Embryonic facial prominence (tissue), 1 donor: ENCODE results near the gene ERF.

Experiments
- DNase-seq: peaks from one replicate; pipeline ENCODE4 v3.0.0-alpha.2; 2016; ENCODE audit errors: extremely low spot score

ERF gene

DNA sequence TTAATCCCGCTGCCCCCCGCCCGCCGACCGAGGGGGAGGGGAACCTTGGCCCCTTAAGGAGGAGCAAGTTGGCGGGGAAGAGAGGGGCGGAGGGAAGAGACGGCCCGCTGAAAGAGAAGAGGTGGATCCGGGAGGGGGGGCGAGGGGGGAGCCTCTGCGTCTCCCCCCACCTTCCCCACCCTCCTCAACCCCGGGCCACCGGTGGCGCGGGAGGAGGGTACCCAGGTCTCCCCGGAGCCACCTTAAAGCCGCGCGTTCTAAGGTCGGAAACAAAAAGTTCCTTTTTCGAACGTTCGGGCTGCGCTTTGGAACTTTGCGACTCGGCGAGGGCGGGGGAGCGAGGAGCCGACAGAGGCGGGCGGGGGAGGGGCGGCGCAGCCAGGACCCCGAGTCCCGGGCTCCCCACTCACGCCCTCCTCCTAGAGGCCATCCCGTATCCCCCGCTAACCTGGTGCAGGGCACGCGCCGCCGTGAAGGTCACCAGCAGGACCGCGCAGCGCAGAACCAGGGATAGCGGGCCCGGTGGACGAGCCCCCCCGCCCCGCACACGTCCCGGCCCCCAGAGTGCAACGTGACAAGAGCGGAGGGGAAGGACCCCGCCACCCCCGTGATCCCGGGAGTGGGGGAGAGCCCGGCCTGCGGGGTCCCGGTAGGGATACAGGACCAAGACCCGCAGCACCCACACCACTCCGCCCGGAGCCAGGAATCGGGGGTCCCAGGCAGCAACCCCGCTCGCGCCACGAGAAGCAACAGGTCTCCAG lies 659 bp downstream of the ERF start:
- peak; percentile 55 for DNase-seq

DNA sequence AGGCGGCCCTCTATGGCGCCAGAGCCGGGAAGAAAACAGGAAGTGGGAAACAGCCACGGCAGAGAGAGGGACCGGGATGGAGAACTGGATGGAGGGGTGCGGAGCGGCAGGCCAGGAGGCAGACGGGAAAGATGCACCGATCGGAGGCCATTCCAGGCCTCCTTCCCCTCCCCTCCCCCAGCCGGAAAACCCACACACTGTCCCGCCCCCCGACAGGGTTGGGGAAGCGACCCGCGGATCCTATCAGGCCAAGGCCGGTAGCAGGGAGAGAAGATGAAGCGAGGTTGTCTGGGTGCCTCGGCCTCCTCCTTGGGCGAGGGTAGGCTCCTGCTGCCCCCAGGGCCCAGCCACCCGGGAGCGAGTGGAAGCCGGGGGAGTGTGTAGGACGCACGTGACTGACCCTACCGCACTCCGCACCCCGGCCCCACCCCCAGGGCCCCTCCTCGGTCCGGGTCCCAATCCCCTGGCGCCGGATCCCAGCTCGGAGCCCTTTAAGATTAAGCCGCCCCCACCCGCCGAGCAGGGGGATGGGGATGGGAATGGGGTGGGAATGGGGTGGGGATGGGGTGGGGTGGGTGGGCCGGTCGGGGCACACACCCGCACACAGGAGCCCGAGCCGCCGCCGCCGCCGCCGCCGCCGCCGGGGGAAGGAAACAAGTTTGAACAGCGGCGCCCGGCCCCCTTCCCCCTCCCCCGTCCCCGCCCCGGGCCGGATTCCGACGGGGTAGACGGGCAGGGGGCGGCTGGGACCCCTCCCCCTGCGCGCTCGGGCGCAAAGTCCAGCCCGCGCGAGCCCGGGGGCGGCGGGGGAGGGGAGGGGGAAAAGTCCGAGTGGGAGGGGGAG lies 1.5 kb downstream of the ERF start:
- DNase-seq = peak; percentile 47

DNA sequence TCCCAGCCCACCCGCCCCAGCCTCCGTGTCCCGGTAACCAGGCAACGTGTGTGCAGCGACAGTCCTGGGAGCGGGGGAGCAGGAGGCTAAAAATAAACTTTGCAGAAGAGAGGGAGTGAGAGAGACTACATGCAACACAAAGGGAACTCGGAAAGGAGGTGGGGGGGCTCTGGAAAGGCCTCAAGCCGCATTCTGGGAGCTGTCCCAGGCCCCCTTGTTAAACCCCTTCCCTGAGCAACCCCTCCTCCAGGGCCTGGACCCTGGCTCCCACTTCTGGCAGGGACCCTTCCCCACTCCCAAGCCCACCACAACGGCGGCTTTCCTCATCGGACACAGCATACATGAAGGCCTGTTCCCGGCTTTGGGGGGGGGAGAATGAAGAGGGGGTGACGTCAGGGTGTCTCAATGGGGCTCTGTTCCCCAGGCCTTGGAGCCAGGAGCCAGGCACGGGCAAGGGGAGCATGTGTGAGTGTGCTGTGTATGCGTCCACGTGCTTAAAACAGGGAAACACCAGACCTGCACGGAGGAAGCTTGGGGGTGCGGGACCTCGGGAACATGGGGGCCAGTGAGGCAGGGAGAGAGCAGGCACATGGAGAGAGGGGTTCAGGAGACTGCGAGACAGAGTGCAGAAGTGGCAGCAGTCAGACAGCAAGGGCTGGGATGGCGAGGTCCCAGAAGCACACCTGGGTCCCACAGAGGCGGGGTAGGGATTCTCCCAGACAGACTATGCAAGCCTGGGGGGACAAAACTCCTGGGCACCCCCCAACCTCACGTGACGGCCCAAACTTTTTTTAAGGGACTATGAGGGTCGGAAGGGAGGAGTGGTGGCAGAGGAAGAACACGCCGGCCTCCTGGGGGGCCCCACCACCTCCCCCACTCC lies 2.3 kb downstream of the ERF start:
- DNase-seq = peak; percentile 62

DNA sequence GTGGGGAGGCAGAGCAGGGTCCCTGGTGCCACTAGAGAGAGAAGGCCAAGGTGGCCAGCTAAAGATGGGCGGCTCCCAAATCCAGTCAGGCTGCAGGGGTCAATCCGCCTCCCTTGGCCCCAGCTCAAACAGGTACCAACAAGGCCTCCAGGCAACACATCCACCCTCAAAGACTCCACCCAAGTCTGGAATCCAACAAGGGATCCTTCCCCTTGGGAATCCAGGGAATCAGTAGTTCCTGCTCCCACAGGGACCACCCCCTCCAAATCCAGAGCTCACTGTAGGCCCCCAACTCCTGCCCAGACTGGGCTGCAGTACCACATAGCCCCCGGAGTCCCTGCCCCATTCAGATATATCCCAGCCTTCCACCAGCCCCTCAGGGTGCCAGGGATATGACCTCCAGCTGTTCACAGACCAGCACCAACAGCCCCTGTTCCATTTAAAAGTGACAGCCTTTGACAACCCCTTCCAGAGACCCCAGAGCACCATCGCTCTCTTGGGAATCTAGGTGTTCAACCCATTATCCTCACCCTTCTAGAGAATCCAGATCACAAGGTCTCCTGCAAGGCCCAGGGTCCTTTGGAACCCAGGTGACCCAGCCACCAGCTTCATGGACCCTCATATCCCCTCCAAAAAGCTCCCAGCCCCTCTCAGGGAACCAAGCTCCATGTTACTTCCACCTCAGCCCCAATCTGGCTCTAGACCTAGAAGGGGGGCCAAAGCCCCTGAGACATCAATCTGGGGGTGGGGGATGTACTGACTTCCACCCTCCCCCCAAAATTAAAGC lies 3.2 kb downstream of the ERF start:
- DNase-seq = no peak

DNA sequence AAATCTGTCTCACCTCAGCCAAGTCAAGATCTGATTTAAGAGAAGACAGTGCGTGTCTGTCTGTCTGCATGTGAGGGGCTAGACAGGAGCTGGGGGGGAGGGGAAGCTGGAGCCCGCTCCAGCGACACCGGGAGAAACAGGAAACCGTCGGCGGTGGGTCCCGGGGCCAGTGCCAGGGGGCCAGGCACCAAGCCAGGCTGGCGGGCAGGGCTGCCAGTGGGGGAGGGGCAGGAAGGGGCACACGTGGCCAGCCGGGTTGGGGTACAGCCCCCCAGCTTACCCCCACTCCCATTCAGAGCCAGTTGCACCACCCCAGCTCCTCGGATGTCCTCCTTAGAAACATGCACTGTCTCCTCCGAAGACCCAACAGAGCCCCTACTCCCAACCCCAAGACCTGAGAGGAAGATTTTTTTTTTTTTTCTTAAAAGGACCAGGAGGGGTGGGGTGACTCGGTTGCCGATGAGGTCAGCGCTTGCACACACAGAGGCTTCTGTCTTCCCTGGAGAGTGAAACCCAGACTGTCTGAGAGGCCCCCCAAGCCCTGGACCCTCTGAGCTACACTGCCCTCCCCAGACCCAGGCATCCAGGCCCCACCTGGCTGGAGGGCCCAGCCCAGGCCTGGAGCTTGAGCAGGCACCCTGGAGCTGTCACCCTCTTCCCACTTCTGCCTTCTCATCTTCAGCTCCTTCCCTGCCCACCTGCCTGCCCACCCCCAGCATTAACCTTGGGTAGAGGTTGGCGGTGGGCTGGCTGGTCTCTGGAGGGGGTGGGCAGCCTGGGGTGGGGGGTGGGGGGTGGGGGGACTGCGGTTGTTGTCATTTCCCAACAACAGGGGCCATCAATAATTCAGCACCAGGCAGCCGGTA lies 4.0 kb downstream of the ERF start:
- DNase-seq = peak; percentile 5

DNA sequence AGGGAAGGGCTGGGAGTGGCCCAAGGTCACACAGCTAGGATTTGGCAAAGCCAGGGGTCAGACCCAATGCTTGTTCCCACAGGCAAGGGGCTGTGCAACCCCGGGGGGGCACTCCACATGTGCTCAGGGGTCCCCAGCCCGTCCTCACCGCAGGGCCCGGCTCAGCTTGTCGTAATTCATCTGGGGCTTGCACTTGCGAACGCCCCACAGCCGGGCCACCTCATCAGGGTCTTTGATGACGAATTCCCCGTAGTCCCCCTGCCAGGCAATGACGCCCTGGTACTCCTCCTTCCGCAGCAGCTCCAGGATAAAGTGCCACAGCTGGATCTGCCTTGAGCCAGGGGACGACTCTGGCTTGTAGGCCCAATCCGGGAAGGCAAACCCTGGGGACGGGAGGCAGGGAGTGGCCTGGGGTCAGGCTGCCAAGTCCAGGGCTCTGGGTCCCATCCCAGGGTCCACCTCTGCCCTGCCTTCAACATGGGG lies 4.7 kb downstream of the ERF start:
- no peak for DNase-seq

DNA sequence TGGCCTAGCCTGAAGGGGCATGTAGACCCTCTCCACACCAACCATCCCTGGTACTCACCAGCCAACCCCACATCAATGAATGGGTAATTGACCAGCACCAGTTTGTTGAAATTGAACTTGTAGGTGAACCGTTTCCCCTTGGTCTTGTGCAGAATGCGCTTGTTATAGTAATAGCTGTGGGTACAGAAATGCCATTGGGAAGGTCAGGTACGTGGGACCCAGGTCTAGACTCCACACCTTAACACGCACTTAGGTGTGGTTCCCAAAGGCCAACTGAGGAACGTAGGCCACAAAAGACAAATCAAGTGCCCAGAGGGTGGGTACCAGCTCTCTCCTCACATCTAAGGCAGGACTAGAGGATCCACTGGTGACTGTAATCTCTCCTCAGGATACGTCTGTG lies 5.2 kb downstream of the ERF start:
- no peak for DNase-seq

DNA sequence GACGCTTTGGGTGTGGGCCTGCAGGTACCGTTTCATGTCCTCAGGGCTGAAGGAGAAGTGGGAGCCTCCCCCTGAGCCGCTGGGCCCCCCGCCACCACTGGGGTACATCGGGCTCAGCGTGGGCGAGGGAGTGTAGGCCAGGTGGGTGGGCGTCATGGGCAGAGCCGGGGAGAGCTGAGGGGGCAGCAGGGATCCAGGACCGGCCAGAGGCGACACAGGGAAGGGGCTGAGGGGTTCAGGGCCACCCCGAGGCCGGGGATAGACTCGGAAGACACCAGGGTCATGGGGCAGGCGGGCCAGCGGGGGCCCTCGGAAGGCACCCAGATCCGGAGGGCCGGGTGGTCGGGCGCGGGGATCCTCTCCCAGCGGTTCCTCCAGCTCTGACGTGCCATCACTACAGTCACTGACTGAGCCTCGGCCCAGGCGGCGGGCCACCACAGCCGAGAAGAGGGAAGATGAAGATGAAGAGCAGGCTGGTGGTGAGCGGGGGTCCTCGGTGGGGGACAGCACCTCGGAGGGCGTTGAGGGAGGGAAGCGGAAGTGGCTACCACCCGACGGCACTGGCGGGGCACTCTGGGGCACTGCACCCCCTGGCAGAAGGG lies 5.7 kb downstream of the ERF start:
- peak; percentile 4 for DNase-seq

DNA sequence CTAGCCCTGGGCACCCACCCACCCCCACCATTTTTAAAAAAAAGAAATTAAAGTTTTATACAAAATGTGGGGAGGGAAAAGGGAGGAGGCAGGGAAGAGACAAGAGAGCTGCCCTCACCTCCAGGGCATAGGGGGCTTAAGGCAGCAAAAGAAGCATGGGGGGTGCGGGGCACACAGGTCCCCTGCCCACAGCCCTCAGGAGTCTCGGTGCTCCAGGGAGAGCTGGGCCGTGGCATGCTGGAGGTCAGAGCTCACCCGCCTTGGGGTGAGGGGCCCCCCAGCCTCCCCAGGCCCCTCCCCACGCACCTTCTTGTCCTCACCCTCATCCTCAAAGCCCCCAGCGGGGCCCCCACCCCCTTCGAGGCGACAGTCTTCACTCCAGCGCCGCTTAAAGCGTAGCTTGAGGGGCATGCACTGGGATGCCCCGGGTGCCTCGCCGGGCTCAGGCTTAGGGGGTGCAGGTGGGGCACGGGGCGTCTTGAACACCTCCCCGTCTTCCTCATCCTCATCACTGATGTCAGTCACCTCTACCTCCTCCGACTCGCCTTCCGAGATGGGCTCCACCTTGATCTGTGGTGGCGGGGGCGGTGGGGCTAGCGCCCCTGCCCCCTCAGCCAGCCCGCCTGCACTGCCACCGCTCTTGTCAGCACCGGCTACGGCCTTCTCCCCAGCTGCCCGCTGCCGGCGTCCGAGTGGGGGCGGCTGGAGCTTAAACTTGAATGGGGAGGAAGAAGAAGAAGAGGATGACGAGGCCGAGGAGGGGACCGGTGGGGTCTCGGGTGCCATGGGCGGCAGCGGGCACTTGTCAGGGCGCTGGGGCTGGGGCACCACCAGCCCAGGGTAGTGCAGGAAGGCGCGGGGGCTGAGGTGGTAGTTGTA lies 6.4 kb downstream of the ERF start:
- DNase-seq = peak; percentile 4

DNA sequence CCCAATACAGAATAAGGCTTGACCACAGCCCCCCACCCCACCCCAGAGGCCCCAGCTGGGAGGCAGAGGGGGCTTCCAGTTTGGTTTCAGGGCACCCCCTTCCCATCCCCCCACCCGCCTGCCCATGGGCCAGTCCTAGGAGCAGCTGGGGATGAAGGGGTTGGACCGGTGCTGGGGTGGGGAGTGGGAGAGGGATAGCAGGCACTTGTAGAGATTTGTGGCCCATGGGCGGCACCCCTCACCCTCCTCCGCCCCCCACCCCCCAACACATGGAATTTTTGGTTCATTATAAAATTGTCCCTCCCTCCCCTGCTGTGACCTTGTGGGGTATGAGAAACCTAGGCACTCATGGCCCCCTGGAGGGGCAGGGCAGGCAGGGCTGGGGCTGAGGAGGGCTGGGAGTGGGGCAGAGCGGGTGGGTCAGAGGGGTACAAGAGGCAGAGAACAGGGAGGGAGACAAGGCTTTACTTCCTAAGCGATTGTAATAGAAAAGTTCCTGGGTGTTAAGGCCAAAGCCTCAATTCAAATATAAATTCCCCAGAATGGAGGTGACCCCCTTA lies 7.2 kb downstream of the ERF start:
- DNase-seq = no peak

DNA sequence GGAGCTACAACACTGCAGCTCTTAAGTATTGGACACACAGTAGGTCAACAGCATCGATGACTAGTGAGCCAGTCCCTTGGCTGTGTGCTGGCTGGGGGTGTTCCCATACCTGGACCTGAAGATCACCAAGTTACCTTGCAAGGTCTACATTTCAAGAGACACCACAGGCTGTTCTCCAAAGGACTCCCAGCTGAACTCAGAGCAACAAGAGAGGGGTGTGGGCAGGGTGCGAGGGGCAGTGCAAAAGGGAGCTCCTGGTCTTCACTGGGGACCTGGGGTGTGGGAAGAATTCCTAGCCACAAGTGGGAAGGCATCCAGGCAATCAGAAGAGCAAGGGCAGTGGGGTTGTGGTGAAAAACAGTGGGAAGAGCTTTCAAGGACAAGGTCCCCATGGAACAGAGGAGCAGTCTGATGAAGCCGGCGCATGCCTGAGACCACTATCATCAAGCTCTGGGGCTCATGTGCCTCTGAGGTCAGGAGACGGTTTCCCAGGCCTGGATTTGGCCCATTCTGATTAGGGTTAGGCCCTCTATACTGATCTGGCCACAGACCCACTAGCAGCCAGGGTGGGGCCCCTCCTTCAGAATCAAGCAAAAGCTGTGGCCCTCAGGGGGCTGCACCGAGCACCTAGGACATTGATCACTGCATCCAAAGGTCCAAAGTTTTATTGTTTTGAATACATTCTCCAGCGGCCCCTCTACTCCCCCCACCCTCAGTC lies 7.8 kb downstream of the ERF start:
- DNase-seq = no peak

DNA sequence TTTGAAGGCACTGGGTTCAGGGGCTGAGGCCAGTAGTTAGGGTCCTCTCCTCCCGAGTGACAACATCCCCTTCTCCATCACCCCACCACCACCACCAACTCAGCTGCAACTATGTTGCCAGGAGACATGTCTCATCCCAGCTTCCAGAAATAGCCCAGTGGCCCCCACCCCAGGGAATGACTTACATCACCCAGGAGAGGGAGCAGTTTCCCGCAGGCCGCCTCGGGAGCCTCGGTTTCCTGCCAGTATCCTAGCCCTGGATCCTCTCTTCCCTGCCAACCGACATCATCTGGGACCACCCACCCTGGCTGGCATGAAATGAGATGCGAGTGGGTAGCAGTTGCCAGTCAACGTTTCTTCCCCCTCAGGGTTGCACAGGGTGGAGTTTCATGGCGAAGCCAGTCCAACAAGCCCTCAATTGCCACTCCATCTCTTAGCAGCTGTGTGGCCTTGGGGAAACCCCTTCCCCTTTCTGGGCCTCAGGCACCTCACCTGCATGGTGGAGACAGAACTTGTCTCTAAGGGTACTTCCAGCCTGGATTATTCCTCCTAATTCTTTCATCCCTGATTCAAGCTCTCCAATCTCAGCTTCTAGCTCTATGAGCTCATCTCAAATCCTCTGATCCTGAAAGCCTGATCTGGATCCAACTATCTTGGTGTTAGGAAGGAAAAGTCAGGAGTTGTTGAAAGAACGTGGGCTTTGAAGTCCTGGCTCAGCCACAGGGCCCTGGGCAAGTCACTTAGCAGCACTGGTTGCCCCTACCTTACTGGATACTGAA lies 8.6 kb downstream of the ERF start:
- DNase-seq = no peak

DNA sequence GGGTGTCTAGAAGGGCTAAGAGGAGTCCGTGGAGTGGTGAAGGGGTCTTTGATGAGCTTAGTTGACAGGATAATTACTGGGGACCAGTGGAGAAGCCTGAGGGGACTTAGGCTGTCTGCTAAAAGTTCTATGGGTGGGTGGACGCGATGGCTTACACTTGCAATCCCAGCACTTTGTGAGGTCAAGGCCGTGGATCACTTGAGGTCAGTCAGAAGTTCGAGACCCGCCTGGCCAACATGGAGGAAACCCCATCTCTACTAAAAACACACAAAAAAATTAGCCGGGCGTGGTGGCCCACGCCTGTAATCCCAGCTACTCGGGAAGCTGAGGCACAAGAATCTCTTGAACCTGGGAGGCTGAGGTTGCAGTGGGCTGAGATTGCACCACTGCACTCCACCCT lies 9.7 kb downstream of the ERF start:
- DNase-seq = no peak

DNA sequence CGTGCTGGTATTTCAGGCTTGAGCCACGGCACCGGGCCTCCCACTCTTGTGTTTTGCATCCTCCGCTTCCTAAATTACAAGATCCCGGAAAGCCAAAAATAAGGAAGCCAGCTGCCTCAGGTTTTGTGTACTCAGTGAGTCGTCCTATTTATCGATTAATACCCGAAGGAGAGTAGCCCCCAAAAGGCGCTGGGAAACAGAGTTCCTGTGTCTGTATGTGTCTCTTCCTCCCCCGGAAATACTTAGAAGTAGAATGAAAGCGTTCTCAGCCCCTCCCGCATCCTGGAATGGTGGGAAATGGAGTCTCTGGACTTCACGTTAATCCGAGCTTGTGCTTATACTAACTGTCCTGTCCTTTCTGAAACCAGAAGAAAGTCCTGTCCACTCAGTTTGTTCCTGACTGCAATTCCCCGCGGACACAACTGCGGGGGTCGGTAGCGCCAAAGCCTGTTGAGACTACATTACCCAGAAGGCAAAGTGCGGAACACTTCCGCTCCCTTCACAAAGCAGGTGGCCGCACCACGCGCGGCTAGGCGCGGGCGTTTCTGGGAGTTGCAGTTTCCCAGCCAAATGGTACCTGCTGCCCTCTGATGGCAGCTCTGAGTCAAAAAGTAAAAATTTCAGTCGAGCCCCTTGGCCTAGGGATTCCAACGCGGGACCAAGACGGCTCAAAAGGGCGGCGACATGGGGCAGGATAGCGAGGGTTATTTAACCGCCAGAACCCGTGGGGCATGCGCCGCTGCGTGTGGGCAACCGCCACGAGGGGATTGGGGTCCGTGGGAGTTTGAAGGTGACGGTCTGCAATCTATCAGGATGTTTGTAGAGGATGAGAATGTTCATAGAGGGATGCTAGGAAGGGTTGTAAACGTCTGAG lies 10.3 kb downstream of the ERF start:
- peak; percentile 81 for DNase-seq

DNA sequence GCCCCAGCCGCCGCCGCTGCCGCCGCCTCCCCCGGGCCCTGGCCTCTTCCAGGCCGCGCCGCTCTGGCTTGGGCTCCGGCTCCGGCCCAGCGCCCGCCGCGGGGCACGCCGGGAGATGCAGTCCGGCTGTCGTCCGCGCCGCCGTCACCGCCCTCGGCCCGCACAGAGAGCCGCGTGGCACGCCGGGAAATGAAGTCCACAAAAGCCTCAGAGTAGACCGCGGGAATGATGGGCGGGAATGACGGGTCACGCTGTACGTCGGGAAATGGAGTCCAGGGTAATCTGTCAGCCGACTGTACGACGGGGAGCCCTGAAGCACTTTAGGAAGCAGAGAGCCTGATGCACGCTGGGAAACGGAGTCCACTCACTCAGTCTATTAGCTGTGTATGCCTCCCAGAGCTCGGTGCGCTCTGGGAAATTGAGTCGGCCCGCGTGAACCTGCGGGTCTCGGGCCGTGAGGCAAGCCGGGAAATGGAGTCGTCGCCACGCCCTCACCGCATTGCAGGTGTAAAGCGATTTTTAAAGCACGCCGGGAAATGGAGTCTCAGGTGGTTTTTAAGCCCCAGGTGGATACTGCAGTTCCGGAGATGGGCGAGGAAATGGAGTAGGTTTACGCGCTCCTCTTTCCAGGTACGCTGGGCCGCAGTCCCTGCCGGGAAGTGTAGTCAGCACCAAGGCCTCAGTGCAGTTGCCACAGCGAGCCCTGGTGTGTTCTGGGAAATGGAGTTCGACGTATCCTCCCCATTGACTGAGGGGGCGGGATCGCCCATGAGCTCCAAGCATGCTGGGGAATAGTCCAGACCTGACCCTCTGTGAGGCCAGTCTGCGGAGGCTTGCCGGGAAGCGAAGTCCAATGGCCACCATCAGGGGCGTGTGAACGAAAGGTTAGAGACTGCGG lies 12.2 kb downstream of the ERF start, which contains the start of gene GSK3A:
TSS of gene GSK3A (minus strand) at position 91 of the 898 bp plus-strand sequence. CDS start 137 bp downstream, outside the sequence.
- DNase-seq = peak; percentile 99
